ENCODE data around the gene GOLGA8J. TPM values are rescaled to one million over a fixed set of nuclear protein-coding genes. Genes with fewer than 3 reads are reported as not detected.

Gene GOLGA8J
- total RNA-seq, 1 experiment from 2014 or later = not detected

DNA sequence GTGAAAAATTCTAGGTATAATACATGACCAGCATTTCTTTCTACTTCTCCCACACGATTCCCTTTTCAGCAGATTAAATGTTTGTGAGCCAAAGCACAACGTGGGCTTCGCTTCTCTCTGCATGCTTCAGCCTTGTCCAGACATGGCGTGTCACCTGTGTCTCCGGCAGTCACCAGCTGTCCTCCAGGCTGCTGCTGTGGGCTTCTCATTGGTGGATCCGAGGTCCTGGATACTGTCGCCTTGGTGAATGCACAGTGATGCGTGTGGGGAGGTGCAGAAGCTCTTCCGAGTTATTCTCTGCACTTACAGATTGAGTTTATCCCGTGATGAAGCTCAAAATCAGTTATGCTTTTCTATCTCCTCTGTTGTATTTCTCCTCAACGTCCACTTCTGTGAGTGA is 23.0 kb upstream of the GOLGA8J start:
- TF ChIP-seq, protein P1, sequence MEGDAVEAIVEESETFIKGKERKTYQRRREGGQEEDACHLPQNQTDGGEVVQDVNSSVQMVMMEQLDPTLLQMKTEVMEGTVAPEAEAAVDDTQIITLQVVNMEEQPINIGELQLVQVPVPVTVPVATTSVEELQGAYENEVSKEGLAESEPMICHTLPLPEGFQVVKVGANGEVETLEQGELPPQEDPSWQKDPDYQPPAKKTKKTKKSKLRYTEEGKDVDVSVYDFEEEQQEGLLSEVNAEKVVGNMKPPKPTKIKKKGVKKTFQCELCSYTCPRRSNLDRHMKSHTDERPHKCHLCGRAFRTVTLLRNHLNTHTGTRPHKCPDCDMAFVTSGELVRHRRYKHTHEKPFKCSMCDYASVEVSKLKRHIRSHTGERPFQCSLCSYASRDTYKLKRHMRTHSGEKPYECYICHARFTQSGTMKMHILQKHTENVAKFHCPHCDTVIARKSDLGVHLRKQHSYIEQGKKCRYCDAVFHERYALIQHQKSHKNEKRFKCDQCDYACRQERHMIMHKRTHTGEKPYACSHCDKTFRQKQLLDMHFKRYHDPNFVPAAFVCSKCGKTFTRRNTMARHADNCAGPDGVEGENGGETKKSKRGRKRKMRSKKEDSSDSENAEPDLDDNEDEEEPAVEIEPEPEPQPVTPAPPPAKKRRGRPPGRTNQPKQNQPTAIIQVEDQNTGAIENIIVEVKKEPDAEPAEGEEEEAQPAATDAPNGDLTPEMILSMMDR (conservative IDR thresholded peaks at IDR 0.05) = no peak
- Histone ChIP-seq H3K79me2 (ENCODE audit: insufficient read depth, low read length) (no peaks in the 10 kb centered on the region), H2BK15ac (ENCODE audit: low read depth, low read length) (no peak overlapping the region), H2AK5ac (ENCODE audit: insufficient read length, low read length) (no peak overlapping the region), H2BK120ac (ENCODE audit: low read depth, low read length, poor library complexity, severe bottlenecking) (no peak overlapping the region), H4K91ac (ENCODE audit: insufficient read length, low read depth, low read length) (no peak overlapping the region), H3K79me1 (ENCODE audit: insufficient read depth, low read depth, low read length, poor library complexity, severe bottlenecking) (no peaks in the 10 kb centered on the region), H4K20me1 (ENCODE audit: control insufficient read depth, insufficient read depth, insufficient read length) (no peaks in the 10 kb centered on the region), H3K14ac (ENCODE audit: insufficient read depth, low read length) (no peak overlapping the region), H2BK20ac (ENCODE audit: low read depth, low read length, poor library complexity, severe bottlenecking) (no peak overlapping the region), H3K9me3 (ENCODE audit: control insufficient read depth, low read depth, low read length) (no peaks in the 10 kb centered on the region), H4K8ac (replicated peaks; ENCODE audit: insufficient read length, low read depth, low read length) (no peak overlapping the region), H3K27ac (ENCODE audit: insufficient read length, low read depth, low read length) (no peak overlapping the region), H3K56ac (ENCODE audit: insufficient read length, low read depth, low read length) (no peak overlapping the region), H3T11ph (ENCODE audit: low read length) (no peak overlapping the region), H3K9ac (ENCODE audit: extremely low read depth, insufficient read length, low read length) (no peak overlapping the region), H2BK12ac (ENCODE audit: insufficient read length, low read depth, low read length) (no peak overlapping the region), H3K23ac (ENCODE audit: insufficient read length, low read depth, low read length) (no peak overlapping the region), H2AFZ (ENCODE audit: low read length) (no peak overlapping the region), H3K27me3 (ENCODE audit: insufficient read depth, low read length) (no peaks in the 10 kb centered on the region), H2BK5ac (ENCODE audit: insufficient read length, low read length) (no peak overlapping the region), H3K4me1 (ENCODE audit: insufficient read depth, low read length) (no peaks in the 10 kb centered on the region; the same call in 1 of the 2 replicates), H3K4me2 (ENCODE audit: insufficient read depth, insufficient read length, low read length) (no peak overlapping the region), H3K23me2 (ENCODE audit: insufficient read length, low read depth, low read length, poor library complexity, severe bottlenecking) (no peaks in the 10 kb centered on the region), H3K4ac (ENCODE audit: low read depth, low read length) (no peak overlapping the region), H3K18ac (ENCODE audit: insufficient read length, low read depth, low read length) (no peak overlapping the region), H4K5ac (ENCODE audit: insufficient read length, low read depth, low read length) (no peak overlapping the region)
- H3K27me3 Mint-ChIP-seq (ENCODE audit: low read depth) = peaks cover 7% of the 10 kb centered on the region; the same call in 1 of the 2 replicates
- no CpG with 5 or more reads among the region's 11 CpGs for WGBS (ENCODE audit: extremely low coverage, insufficient read length, low lambda C conversion rate)
- no peaks in the 10 kb centered on the region; a peak in 1 of 5 replicates for H3K9me3 Mint-ChIP-seq
- no peak for DNase-seq
- H3K4me3 Mint-ChIP-seq = no peak overlapping the region
- H3K4me1 Mint-ChIP-seq = no peaks in the 10 kb centered on the region
- H3K27ac Mint-ChIP-seq = no peak overlapping the region
- H3K36me3 Mint-ChIP-seq (ENCODE audit: insufficient read depth in 1 of 3, low read depth in 3 of 3) = no peaks in the 10 kb centered on the region
